Lung (tissue), 12 donors: ENCODE measurements around the gene DOK4. TPM values are rescaled to one million over a fixed set of nuclear protein-coding genes. Genes with fewer than 3 reads are reported as not detected.

Experiments used
- ATAC-seq: fragments of 200-7000 bp; cut with Tn5 transposase; one replicate; pipeline ENCODE4 v1.9.1; 2020; ENCODE audit warnings: moderate number of reproducible peaks; ENCODE audit not compliant: insufficient read depth, low FRiP score
- DNase-seq, 3 donors: peaks; one replicate each; pipeline ENCODE4 v3.0.0-alpha.2; 2013 to 2017
- H3K27ac ChIP-seq, 2 donors: one replicate each; pipeline ENCODE4 v1.5.1; 2013; ENCODE audit warnings: mild to moderate bottlenecking in 2 of 2, moderate library complexity in 2 of 2, control low read depth in 1 of 2, inconsistent platforms in 1 of 2, low read depth in 1 of 2, low read length in 1 of 2
- H3K27me3 ChIP-seq, 3 donors: one replicate each; pipeline ENCODE4 v1.5.1; 2013; ENCODE audit warnings: low read length in 2 of 3; ENCODE audit not compliant: control insufficient read depth in 3 of 3, insufficient read depth in 3 of 3
- H3K36me3 ChIP-seq, 4 donors: one replicate each; pipeline ENCODE4 v1.5.1; 2013; ENCODE audit warnings: low read length in 4 of 4, mild to moderate bottlenecking in 1 of 4, moderate library complexity in 1 of 4; ENCODE audit not compliant: control insufficient read depth in 4 of 4, insufficient read depth in 4 of 4
- H3K4me1 ChIP-seq, 5 donors: one replicate each; pipeline ENCODE4 v1.5.1; 2013; ENCODE audit warnings: low read length in 5 of 5, mild to moderate bottlenecking in 2 of 5, moderate library complexity in 1 of 5; ENCODE audit not compliant: control insufficient read depth in 5 of 5, insufficient read depth in 5 of 5
- H3K4me3 ChIP-seq: one replicate; pipeline ENCODE4 v1.5.1; 2013; ENCODE audit warnings: mild to moderate bottlenecking, control low read depth, moderate library complexity
- H3K9ac ChIP-seq, 2 donors: one replicate each; pipeline ENCODE4 v1.5.1; 2013; ENCODE audit warnings: low read length in 2 of 2, control low read depth in 1 of 2; ENCODE audit not compliant: insufficient read depth in 1 of 2
- H3K9me3 ChIP-seq, 4 donors: one replicate each; pipeline ENCODE4 v1.5.1; 2013; ENCODE audit warnings: low read length in 3 of 4, mild to moderate bottlenecking in 1 of 4, moderate library complexity in 1 of 4; ENCODE audit not compliant: control insufficient read depth in 4 of 4, insufficient read depth in 3 of 4
- CTCF ChIP-seq: IDR thresholded peaks from 2 replicates; pipeline ENCODE4 v1.5.1; 2012; ENCODE audit warnings: mild to moderate bottlenecking; ENCODE audit errors: control extremely low read depth, extremely low read depth
- whole genome bisulfite sequencing, 2 donors: extraction: QIAGEN DNeasy Blood & Tissue Kit; methylation state at CpG; one replicate each; pipeline ENCODE4 v1.1.7; 2013; 5-methylcytosine and 5-hydroxymethylcytosine counted together
- polyA plus RNA-seq, 2 donors: library from polyadenylated mRNA; stranded (reverse); fragments of 200-250 nt; gene quantifications; one replicate each; pipeline ENCODE4 v1.2.1, GENCODE V29; 2013
- total RNA-seq, 2 donors: library from RNA; depleted of rRNA in 1 of 2; stranded (reverse); fragments of >200 nt in 1 of 2; gene quantifications; one replicate each; pipeline ENCODE4 v1.2.1, GENCODE V29; 2014 to 2021
- donor health status: control.
- donor health status: control.
- donor health status: Bipolar disorder and iron deficiency.
- donor health status: healthy.
- donor health status: DM: yes; HTN: yes; CAD: no.

The DOK4 gene
- total and polyA plus RNA-seq, 4 donors = 19.7 to 58.2 (median 51.1) TPM

DNA sequence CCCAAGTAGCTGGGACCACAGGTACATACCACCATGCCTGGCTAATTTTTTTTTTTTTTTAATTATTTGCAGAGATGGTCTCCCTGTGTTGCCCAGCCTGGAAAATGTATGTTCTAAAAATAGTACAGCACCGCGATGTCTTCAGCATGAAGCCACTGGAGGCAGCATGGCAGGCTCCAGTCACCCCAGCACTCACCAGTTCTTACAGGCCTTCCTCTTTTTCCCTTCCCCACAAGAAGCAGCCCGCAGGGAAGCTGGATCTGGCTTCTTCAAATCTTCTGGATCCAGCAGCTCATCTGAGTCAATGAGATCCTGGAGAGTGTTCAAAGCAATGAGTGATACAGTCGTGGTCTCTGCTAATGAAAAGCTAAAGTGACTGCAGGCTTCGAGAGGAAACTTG is 55.3 kb downstream of the DOK4 start:
- no peaks in the 10 kb centered on the region for H3K9me3 ChIP-seq
- H3K4me1 ChIP-seq = no peaks in the 10 kb centered on the region
- no peak for TF ChIP-seq CTCF
- peaks cover 35 to 59% (median 45%) of the 10 kb centered on the region in 4 donors for H3K36me3 ChIP-seq
- ATAC-seq = no peak
- no peak overlapping the region for H3K4me3 ChIP-seq
- DNase-seq = no peak
- H3K9ac ChIP-seq = no peak overlapping the region
- no peak overlapping the region for H3K27ac ChIP-seq
- H3K27me3 ChIP-seq = no peaks in the 10 kb centered on the region
- WGBS, 2 donors = 89 to 94% methylated on average over 5 of the region's 5 CpGs

GRCh38 chr16:57427824-57428223 is 58.5 kb downstream of the DOK4 start:
- DNase-seq = no peak
- Histone ChIP-seq H3K9ac (no peak overlapping the region), H3K9me3 (no peaks in the 10 kb centered on the region), H3K36me3 (peaks cover 21 to 34% (median 29%) of the 10 kb centered on the region in 4 donors), H3K4me3 (no peak overlapping the region), H3K27ac (no peak overlapping the region), H3K27me3 (no peaks in the 10 kb centered on the region), H3K4me1 (peaks cover 0 to 4% (median 0%) of the 10 kb centered on the region in 5 donors)
- ATAC-seq = no peak
- no peak for TF ChIP-seq CTCF

DNA sequence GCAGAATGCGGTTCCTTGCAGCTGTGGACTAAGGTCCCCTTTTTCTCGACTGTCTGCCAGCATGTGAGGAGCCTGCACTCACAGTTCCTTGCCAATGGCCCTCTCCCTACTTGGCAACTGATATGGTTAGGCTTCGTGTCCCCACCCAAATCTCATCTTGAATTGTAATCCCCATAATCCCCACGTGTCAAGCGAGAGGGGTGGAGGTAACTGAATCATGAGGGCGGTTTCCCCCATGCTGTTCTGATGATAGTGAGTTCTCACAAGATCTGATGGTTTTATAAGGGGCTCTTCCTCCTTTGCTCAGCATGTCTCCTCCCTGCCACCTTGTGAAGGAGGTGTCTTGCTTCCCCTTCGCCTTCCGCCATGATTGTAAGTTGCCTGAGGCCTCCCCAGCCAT is 59.0 kb downstream of the DOK4 start:
- Histone ChIP-seq H3K4me1 (peaks cover 0 to 4% (median 0%) of the 10 kb centered on the region in 5 donors), H3K36me3 (peaks cover 16 to 31% (median 24%) of the 10 kb centered on the region in 4 donors), H3K4me3 (no peak overlapping the region), H3K27me3 (no peaks in the 10 kb centered on the region), H3K9ac (no peak overlapping the region), H3K9me3 (no peaks in the 10 kb centered on the region), H3K27ac (no peak overlapping the region)
- WGBS, 2 donors = 87 to 93% methylated on average over 8 of the region's 8 CpGs
- DNase-seq (no peak), ATAC-seq (no peak)
- TF ChIP-seq CTCF = no peak

DNA sequence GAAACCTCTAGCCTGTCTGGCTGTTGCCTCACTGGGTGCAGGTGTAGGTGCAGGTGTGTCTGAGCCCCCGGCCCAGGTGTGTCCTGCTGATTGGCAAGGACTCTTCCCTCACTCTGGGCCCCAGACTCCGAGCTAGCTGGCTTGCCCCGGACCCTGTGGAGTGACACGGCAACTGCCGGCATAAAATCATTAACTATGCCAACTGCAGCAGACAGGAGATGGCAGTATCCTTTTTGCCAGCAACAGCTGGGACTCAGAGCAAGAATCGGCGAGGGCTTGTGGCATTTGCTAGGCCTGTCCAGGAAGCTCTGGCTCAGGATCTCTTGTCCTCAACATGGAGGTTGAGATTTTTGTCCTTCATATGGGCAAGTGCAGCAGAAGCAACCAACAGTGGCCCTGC is 59.9 kb downstream of the DOK4 start:
- no peak for TF ChIP-seq CTCF
- H3K9ac ChIP-seq = no peak overlapping the region
- H3K27ac ChIP-seq = no peak overlapping the region
- no peaks in the 10 kb centered on the region for H3K9me3 ChIP-seq
- peaks cover 13 to 25% (median 19%) of the 10 kb centered on the region in 4 donors for H3K36me3 ChIP-seq
- no peaks in the 10 kb centered on the region for H3K27me3 ChIP-seq
- no peak overlapping the region for H3K4me3 ChIP-seq
- DNase-seq = no peak
- H3K4me1 ChIP-seq = peaks cover 0 to 9% (median 1%) of the 10 kb centered on the region in 5 donors
- ATAC-seq = no peak
- WGBS, 2 donors = 90 to 92% methylated on average over 7 of the region's 7 CpGs
